GM06990 (cell line): ENCODE data around the gene USP38.

Experiments
- DNase-seq: peaks from one replicate; pipeline ENCODE4 v3.0.0-alpha.2; 2011; ENCODE audit not compliant: insufficient read length; ENCODE audit errors: extremely low read depth
- H3K27me3 ChIP-seq: replicated peaks from 2 replicates; pipeline ENCODE4 v1.6.0; 2011; ENCODE audit warnings: low read length; ENCODE audit not compliant: control insufficient read depth, insufficient read depth
- H3K36me3 ChIP-seq: 2 replicates; pipeline ENCODE4 v1.5.1; 2011; ENCODE audit warnings: low read length; ENCODE audit not compliant: control insufficient read depth, insufficient read depth
- H3K4me3 ChIP-seq: replicated peaks from 2 replicates; pipeline ENCODE4 v1.5.1; 2011; ENCODE audit warnings: low read depth, mild to moderate bottlenecking, control low read depth, low read length
- TF ChIP-seq, protein P1 (sequence below): IDR thresholded peaks from 2 replicates; pipeline ENCODE4 v1.5.1; 2011; ENCODE audit warnings: low read length, control low read depth, mild to moderate bottlenecking, inconsistent platforms; ENCODE audit not compliant: insufficient read depth, poor library complexity, severe bottlenecking

USP38 gene

DNA sequence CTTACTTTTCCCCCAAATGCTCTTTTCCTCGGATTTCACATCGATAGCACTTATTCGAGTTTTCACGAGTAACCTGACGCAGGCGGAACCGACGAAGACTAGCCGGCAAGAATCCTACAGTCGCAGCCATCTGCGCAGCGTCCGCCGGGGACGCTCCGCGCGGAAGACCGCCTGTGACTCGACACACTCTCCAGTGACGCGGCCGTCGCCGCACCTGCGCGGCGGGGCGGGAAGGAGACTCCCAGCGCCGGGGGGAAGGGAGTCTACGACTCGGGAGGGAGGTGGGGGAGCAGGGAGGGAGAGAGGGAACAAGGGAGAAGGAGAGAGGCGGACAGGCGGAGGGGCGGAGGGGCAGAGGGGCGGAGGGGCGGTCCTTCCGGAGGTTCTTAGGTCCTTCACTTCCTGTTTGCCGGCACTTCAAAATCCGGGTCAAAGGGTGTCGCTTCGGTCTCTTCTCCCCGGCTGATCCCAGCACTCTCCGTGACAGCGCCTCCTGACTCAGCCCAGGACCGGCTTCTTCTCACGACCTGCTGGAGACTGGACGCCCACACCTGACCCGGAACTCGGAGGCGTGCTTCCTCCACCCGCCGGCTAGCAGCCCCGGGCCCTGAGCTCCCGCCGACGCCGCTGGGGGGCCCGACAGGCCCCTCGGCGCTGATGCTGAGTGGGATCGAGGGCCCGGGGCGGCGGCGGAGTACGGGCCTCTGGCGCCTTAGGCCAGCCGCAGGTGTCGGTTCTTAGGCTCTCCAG lies at the start of gene USP38:
Gene USP38, plus strand, starts transcription at position 415 of the 750 bp plus-strand sequence. CDS start 534 bp downstream, outside the sequence.
- H3K27me3 ChIP-seq: no peaks in the 10 kb centered on the region
- peak; percentile 92 for DNase-seq
- peak within 1 kb of the TSS; percentile 74 for H3K4me3 ChIP-seq
- H3K36me3 ChIP-seq: no peaks in the 10 kb centered on the region
- TF ChIP-seq, protein P1, sequence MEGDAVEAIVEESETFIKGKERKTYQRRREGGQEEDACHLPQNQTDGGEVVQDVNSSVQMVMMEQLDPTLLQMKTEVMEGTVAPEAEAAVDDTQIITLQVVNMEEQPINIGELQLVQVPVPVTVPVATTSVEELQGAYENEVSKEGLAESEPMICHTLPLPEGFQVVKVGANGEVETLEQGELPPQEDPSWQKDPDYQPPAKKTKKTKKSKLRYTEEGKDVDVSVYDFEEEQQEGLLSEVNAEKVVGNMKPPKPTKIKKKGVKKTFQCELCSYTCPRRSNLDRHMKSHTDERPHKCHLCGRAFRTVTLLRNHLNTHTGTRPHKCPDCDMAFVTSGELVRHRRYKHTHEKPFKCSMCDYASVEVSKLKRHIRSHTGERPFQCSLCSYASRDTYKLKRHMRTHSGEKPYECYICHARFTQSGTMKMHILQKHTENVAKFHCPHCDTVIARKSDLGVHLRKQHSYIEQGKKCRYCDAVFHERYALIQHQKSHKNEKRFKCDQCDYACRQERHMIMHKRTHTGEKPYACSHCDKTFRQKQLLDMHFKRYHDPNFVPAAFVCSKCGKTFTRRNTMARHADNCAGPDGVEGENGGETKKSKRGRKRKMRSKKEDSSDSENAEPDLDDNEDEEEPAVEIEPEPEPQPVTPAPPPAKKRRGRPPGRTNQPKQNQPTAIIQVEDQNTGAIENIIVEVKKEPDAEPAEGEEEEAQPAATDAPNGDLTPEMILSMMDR: peak; percentile 9

DNA sequence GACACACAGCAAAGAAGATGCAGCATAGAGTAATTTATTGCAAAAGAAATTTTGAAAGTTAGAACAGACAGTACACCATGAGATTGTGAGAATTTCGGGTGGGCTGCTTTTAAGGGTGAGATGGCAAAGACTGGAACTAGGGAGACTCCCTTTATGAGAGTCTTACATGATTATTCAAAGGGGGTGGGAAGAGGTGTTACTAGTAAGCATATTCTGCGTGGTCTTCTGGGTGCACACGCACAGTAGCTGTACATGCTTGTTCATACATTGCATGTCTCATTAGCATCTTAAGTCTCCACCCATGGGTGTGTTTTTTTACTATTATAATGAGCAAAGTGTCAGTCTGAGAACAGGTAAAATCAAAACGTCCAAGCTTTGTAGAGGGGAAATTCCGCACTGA lies 49.4 kb upstream of the USP38 start:
- no peaks in the 10 kb centered on the region for H3K36me3 ChIP-seq
- TF ChIP-seq, protein P1: no peak
- no peaks in the 10 kb centered on the region for H3K27me3 ChIP-seq
- DNase-seq: no peak
- H3K4me3 ChIP-seq: no peak overlapping the region

DNA sequence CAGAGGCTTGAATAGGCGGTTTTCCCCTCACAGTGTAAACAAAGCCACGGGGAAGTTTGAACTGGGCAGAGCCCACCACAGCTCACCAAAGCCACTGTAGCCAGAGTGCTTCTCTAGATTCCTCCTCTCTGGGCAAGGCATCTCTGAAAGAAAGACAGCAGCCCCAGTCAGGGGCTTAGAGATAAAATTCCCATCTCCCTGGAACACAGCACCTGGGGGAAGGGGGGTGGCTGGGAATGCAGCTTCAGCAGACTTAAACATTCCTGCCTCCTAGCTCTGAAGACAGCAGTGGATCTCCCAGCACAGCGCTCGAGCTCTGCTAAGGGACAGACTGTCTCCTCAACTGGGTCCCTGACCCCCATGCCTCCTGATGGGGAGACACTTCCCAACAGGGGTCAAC lies 44.0 kb upstream of the USP38 start:
- DNase-seq: no peak
- no peaks in the 10 kb centered on the region for H3K27me3 ChIP-seq

GRCh38 chr4:143148521-143148920 lies 36.2 kb upstream of the USP38 start:
- Histone ChIP-seq H3K4me3 (no peak overlapping the region), H3K27me3 (no peaks in the 10 kb centered on the region), H3K36me3 (no peaks in the 10 kb centered on the region)
- no peak for DNase-seq
- TF ChIP-seq, protein P1: no peak

More for the DNA sequence above, 44.0 kb upstream of the USP38 start:
- Histone ChIP-seq H3K4me3 (no peak overlapping the region), H3K36me3 (no peaks in the 10 kb centered on the region)
- TF ChIP-seq, protein P1: no peak

DNA sequence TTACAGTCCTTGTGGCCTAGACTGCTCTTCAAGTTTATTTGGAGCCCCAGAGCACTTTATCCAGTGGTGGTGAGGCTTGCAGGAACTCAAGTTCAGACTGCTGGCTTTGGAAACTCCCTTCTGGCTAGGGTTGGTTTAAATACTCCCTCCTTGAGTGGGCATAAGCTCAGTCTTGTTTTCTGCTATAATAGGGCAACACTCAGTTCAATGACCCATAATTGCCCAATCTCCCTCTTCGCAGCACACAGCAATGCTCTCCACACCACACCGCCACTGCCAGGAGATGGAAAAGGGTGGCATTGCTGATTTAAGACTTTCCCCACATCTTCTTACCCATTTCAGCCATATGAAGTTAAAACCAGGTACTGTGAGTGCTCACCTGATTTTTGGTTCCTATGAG lies 27.9 kb upstream of the USP38 start:
- Histone ChIP-seq H3K27me3 (no peaks in the 10 kb centered on the region), H3K4me3 (no peak overlapping the region), H3K36me3 (no peaks in the 10 kb centered on the region)
- TF ChIP-seq, protein P1: no peak
- no peak for DNase-seq
